Measurements from ENCODE around the gene BAZ2A.

The BAZ2A gene

DNA sequence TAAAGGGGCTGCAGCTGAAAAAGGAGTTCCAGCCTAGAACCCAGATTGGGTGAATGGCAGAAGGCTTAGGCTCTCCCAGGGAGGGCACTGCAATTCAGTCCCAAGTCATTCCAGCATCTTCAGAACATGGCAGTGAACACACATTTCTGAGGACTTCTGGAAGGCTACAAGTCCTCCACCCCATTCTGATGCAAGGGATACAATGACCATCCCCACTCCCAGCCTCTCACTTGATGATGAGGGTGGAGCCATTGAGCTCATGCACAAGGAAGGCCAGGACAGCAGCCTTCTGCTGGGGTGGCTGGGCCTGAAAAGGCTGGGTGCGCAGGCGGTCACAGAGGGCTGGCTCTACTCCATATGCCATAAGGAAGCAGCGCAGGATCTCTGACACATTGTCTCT lies 25.8 kb downstream of the BAZ2A start:
- no peaks in the 10 kb centered on the region for H3K79me2 ChIP-seq
- H3K4me1 ChIP-seq, result no peaks in the 10 kb centered on the region
- no peaks in the 10 kb centered on the region for H3K36me3 ChIP-seq (ENCODE audit: control insufficient read depth, insufficient read depth, low read length)
- TF ChIP-seq, protein P1, sequence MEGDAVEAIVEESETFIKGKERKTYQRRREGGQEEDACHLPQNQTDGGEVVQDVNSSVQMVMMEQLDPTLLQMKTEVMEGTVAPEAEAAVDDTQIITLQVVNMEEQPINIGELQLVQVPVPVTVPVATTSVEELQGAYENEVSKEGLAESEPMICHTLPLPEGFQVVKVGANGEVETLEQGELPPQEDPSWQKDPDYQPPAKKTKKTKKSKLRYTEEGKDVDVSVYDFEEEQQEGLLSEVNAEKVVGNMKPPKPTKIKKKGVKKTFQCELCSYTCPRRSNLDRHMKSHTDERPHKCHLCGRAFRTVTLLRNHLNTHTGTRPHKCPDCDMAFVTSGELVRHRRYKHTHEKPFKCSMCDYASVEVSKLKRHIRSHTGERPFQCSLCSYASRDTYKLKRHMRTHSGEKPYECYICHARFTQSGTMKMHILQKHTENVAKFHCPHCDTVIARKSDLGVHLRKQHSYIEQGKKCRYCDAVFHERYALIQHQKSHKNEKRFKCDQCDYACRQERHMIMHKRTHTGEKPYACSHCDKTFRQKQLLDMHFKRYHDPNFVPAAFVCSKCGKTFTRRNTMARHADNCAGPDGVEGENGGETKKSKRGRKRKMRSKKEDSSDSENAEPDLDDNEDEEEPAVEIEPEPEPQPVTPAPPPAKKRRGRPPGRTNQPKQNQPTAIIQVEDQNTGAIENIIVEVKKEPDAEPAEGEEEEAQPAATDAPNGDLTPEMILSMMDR (IDR thresholded peaks at IDR 0.05), result no peak
- H3K27me3 ChIP-seq (ENCODE audit: control insufficient read depth, insufficient read depth, low read length), result no peaks in the 10 kb centered on the region
- no peak overlapping the region for H3K27ac ChIP-seq
- no peaks in the 10 kb centered on the region for H3K9me3 ChIP-seq (ENCODE audit: control insufficient read depth, low read length)
- no peak overlapping the region for H2AFZ ChIP-seq
- no peak overlapping the region for H3K4me2 ChIP-seq (ENCODE audit: low read length)
- no peak overlapping the region for H3K9ac ChIP-seq
- no peak overlapping the region for H3K4me3 ChIP-seq (ENCODE audit: low read depth, low read length)

DNA sequence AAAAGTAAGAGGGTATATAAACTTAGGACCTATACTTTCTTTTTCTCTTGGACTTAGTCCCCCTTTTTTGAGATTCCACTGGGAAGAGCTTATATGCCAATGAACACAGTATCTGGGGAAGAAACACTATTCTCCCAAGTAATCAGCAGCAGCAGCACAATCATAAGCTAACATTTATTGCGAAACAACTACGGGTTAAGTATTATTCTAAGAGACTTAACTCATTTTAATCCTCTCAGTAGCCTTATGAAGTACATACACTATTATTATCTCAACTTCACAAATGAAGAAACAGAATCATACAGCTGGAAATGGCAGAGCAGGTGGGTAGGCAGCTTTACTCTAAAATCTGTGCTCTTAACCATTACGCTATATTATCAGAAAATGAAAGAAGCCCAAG lies 27.9 kb downstream of the BAZ2A start:
- no peaks in the 10 kb centered on the region for H3K79me2 ChIP-seq
- H3K9ac ChIP-seq, result no peak overlapping the region
- H3K27me3 ChIP-seq (ENCODE audit: control insufficient read depth, insufficient read depth, low read length), result no peaks in the 10 kb centered on the region
- H3K4me2 ChIP-seq (ENCODE audit: low read length), result no peak overlapping the region
- no peaks in the 10 kb centered on the region for H3K36me3 ChIP-seq (ENCODE audit: control insufficient read depth, insufficient read depth, low read length)
- TF ChIP-seq, protein P1 (IDR thresholded peaks at IDR 0.05), result no peak
- no peak overlapping the region for H2AFZ ChIP-seq
- H3K9me3 ChIP-seq (ENCODE audit: control insufficient read depth, low read length), result no peaks in the 10 kb centered on the region
- H3K4me3 ChIP-seq (ENCODE audit: low read depth, low read length), result no peak overlapping the region
- H3K4me1 ChIP-seq, result no peaks in the 10 kb centered on the region
- H3K27ac ChIP-seq, result no peak overlapping the region

DNA sequence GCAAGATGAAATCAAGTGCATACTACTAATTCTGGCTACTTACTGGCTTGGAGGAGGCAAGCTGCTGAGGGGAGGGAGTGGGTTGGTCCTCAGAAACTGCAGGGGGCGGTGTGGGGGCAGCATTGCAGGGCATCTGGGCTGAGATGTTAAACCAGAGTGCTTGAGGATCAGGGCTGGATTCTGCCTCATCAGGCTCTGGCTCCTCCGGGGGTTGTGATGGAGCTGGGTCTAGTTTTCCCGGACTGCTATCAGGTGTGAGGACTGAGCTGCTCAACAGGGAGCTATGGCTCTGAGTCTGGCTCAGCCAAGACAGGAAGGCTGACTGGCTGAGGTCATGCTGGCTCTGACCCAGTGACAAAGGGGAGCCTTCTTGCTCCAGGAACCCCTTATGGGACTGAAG lies 28.6 kb downstream of the BAZ2A start:
- Histone ChIP-seq H3K36me3 (ENCODE audit: control insufficient read depth, insufficient read depth, low read length) (no peaks in the 10 kb centered on the region), H3K27me3 (ENCODE audit: control insufficient read depth, insufficient read depth, low read length) (no peaks in the 10 kb centered on the region)

DNA sequence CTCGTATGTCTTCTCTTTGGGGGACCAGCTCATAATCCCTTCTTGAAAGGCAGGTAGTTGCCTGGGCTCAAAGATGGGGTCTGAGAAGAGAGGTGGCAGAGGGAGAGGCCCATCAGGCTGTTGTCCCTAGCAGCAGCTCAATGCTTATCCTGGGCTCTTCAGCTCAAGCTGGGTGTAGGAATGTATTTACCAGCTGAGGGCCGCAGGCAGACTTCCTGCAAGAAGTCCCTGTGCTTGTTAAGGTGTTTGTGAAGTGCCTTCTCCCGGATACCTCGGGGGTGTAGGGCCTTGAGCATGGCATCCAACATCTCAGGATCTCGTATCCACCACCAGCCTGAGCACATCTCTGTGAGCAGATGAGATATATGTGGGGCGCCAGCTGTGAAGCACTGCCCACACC lies 29.4 kb downstream of the BAZ2A start:
- H3K4me1 ChIP-seq, result no peaks in the 10 kb centered on the region
- no peak overlapping the region for H3K27ac ChIP-seq
- no peak overlapping the region for H2AFZ ChIP-seq

More for the DNA sequence above, 28.6 kb downstream of the BAZ2A start:
- Histone ChIP-seq H3K9ac (no peak overlapping the region), H3K79me2 (no peaks in the 10 kb centered on the region), H3K9me3 (ENCODE audit: control insufficient read depth, low read length) (no peaks in the 10 kb centered on the region), H2AFZ (no peak overlapping the region), H3K4me3 (ENCODE audit: low read depth, low read length) (no peak overlapping the region), H3K4me1 (no peaks in the 10 kb centered on the region), H3K4me2 (ENCODE audit: low read length) (no peak overlapping the region), H3K27ac (no peak overlapping the region)
- TF ChIP-seq, protein P1 (IDR thresholded peaks at IDR 0.05), result no peak

DNA sequence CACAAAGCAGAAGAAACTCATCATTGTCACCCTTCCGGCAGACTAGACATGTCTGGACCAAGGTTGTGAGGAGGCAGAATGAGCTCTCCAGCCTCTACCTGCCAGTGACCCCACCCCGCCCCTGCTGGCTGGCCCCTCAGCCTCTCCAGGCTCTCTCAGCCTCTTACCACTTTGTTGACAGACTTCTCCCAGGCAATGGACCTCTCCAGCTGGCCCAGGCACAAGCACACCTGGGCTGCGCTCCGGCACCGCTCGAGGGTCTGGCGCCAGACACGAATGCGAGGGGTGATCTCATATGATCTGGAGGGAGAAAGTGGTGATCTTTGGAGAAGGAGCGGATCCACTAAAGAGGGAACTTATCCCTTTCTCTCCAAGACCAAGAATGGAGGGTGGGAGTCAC lies 30.3 kb downstream of the BAZ2A start:
- TF ChIP-seq, protein P1 (IDR thresholded peaks at IDR 0.05), result no peak
- no peak overlapping the region for H3K27ac ChIP-seq
- no peak overlapping the region for H3K4me3 ChIP-seq (ENCODE audit: low read depth, low read length)
- no peak overlapping the region for H2AFZ ChIP-seq
- no peak overlapping the region for H3K9ac ChIP-seq
- no peaks in the 10 kb centered on the region for H3K9me3 ChIP-seq (ENCODE audit: control insufficient read depth, low read length)
- H3K36me3 ChIP-seq (ENCODE audit: control insufficient read depth, insufficient read depth, low read length), result no peaks in the 10 kb centered on the region
- no peaks in the 10 kb centered on the region for H3K4me1 ChIP-seq
- H3K27me3 ChIP-seq (ENCODE audit: control insufficient read depth, insufficient read depth, low read length), result no peaks in the 10 kb centered on the region
- no peak overlapping the region for H3K4me2 ChIP-seq (ENCODE audit: low read length)
- H3K79me2 ChIP-seq, result no peaks in the 10 kb centered on the region

More for the DNA sequence above, 29.4 kb downstream of the BAZ2A start:
- Histone ChIP-seq H3K27me3 (ENCODE audit: control insufficient read depth, insufficient read depth, low read length) (no peaks in the 10 kb centered on the region), H3K4me3 (ENCODE audit: low read depth, low read length) (no peak overlapping the region), H3K4me2 (ENCODE audit: low read length) (no peak overlapping the region), H3K9ac (no peak overlapping the region), H3K36me3 (ENCODE audit: control insufficient read depth, insufficient read depth, low read length) (no peaks in the 10 kb centered on the region), H3K79me2 (no peaks in the 10 kb centered on the region), H3K9me3 (ENCODE audit: control insufficient read depth, low read length) (no peaks in the 10 kb centered on the region)
- TF ChIP-seq, protein P1 (IDR thresholded peaks at IDR 0.05), result no peak
